Astrocyte (in vitro differentiated cells and primary cell): Measurements from ENCODE around the gene HACD4.

Experiments
- CTCF ChIP-seq: IDR thresholded peaks from 2 replicates; pipeline ENCODE4 v1.5.1; 2011; ENCODE audit warnings: low read depth, mild to moderate bottlenecking, inconsistent platforms, low read length, moderate library complexity; ENCODE audit not compliant: insufficient read depth
- EZH2 ChIP-seq: IDR thresholded peaks from 2 replicates; pipeline ENCODE4 v1.6.1; 2012; ENCODE audit warnings: mild to moderate bottlenecking, low read length, inconsistent platforms; ENCODE audit not compliant: insufficient read depth

- no peak for TF ChIP-seq EZH2
- TF ChIP-seq CTCF, result no peak
Measured at GRCh38 chr9:20996809-20997208, 34.6 kb downstream of the HACD4 start.
